WERI-Rb-1 (cell line): ENCODE data around the gene CEP85L.

Experiments
- DNase-seq: peaks from one replicate; pipeline ENCODE4 v3.0.0-alpha.2; 2020
- H3K27ac ChIP-seq: fragments of 250-450 bp; sonication (Bioruptor Pico); 2 replicates; pipeline ENCODE4 v1.5.1; 2020; ENCODE audit warnings: mild to moderate bottlenecking, moderate library complexity
- H3K27me3 ChIP-seq: fragments of 250-450 bp; sonication (Bioruptor Pico); 2 replicates; pipeline ENCODE4 v1.5.1; 2021; ENCODE audit warnings: mild to moderate bottlenecking, low read depth, moderate library complexity; ENCODE audit not compliant: insufficient read depth, severe bottlenecking
- H3K36me3 ChIP-seq: fragments of 250-450 bp; sonication (Bioruptor Pico); 2 replicates; pipeline ENCODE4 v1.5.1; 2020; ENCODE audit warnings: mild to moderate bottlenecking, moderate library complexity
- H3K4me3 ChIP-seq: 2 replicates; pipeline ENCODE4 v1.5.1; 2011; ENCODE audit warnings: low read depth, mild to moderate bottlenecking, control low read depth, low read length
- H3K9me3 ChIP-seq: fragments of 250-450 bp; sonication (Bioruptor Pico); 2 replicates; pipeline ENCODE4 v1.5.1; 2021; ENCODE audit warnings: mild to moderate bottlenecking, moderate library complexity; ENCODE audit not compliant: severe bottlenecking
- TF ChIP-seq, protein P1 (sequence below): IDR thresholded peaks from 2 replicates; pipeline ENCODE4 v1.5.1; 2011; ENCODE audit warnings: low read depth, mild to moderate bottlenecking, control low read depth, inconsistent platforms, low read length

Gene CEP85L

GRCh38 chr6:118667988-118668387 lies 16.6 kb upstream of the CEP85L start:
- no peak for DNase-seq
- Histone ChIP-seq H3K9me3 (no peaks in the 10 kb centered on the region), H3K27me3 (no peaks in the 10 kb centered on the region), H3K27ac (no peak overlapping the region), H3K36me3 (no peaks in the 10 kb centered on the region), H3K4me3 (no peak overlapping the region)
- TF ChIP-seq, protein P1, sequence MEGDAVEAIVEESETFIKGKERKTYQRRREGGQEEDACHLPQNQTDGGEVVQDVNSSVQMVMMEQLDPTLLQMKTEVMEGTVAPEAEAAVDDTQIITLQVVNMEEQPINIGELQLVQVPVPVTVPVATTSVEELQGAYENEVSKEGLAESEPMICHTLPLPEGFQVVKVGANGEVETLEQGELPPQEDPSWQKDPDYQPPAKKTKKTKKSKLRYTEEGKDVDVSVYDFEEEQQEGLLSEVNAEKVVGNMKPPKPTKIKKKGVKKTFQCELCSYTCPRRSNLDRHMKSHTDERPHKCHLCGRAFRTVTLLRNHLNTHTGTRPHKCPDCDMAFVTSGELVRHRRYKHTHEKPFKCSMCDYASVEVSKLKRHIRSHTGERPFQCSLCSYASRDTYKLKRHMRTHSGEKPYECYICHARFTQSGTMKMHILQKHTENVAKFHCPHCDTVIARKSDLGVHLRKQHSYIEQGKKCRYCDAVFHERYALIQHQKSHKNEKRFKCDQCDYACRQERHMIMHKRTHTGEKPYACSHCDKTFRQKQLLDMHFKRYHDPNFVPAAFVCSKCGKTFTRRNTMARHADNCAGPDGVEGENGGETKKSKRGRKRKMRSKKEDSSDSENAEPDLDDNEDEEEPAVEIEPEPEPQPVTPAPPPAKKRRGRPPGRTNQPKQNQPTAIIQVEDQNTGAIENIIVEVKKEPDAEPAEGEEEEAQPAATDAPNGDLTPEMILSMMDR = no peak

DNA sequence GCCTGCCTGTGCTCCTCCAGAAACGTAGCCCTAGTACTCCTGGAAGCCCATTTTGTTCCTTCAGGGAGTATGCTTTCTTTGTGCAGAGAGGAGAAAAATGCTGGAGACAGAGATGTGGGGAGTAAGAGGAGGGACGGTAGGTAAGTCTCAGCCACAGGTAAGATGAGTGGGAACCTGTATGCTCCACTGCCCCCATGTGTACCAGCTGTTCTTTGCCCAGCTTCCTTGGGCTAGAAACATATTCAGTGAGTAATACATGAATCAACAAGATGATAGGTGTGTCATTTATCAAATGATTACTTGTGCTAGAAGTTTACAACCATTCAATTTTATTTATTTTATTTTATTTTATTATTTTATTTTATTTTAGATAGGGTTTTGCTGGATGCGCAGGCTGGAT lies 13.6 kb upstream of the CEP85L start:
- DNase-seq = no peak
- TF ChIP-seq, protein P1 = no peak
- H3K4me3 ChIP-seq = no peak overlapping the region
- H3K27me3 ChIP-seq = no peaks in the 10 kb centered on the region
- no peak overlapping the region for H3K27ac ChIP-seq
- no peaks in the 10 kb centered on the region for H3K36me3 ChIP-seq
- H3K9me3 ChIP-seq = no peaks in the 10 kb centered on the region

- no peak overlapping the region for H3K4me3 ChIP-seq
- no peak for DNase-seq
These were observed 12.9 kb upstream of the CEP85L start for GRCh38 chr6:118663993-118664985.

GRCh38 chr6:118661831-118662230 lies 10.4 kb upstream of the CEP85L start:
- TF ChIP-seq, protein P1 = no peak
- no peaks in the 10 kb centered on the region for H3K27me3 ChIP-seq
- no peak for DNase-seq
- no peak overlapping the region for H3K27ac ChIP-seq
- H3K36me3 ChIP-seq = no peaks in the 10 kb centered on the region
- H3K9me3 ChIP-seq = no peaks in the 10 kb centered on the region
- no peak overlapping the region for H3K4me3 ChIP-seq

More at GRCh38 chr6:118663993-118664985, 12.9 kb upstream of the CEP85L start:
- Histone ChIP-seq H3K36me3 (no peaks in the 10 kb centered on the region), H3K9me3 (no peaks in the 10 kb centered on the region), H3K27me3 (no peaks in the 10 kb centered on the region), H3K27ac (no peak overlapping the region)
- TF ChIP-seq, protein P1 = no peak

DNA sequence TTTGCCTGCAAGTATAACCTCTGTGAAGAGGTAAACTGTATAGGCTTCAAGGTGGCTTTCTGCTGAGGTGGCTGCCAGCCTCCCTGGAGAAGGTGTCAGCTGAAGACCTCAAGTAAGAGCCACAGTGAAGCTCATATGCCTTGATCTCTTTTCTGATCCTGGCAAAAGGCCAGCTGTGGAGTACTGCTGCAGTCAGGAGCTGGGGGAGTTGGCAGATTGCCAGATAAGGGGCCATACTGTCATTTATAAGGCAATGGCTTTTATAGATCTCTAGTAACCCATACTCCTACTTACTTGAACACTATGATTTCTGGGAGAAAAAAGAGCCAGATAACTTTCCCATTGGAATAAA lies 8.8 kb upstream of the CEP85L start:
- H3K27me3 ChIP-seq = no peaks in the 10 kb centered on the region
- no peaks in the 10 kb centered on the region for H3K36me3 ChIP-seq
- TF ChIP-seq, protein P1 = no peak
- peak overlapping the region; percentile 32; the same call in 1 of the 2 replicates for H3K27ac ChIP-seq
- no peaks in the 10 kb centered on the region for H3K9me3 ChIP-seq
- no peak overlapping the region for H3K4me3 ChIP-seq
- DNase-seq = peak; percentile 54
